GM18867 (cell line): ENCODE results near the gene CBX8.
"Not testable (repeated sequence)": the region's sequence is repeated elsewhere in the genome, so short reads cannot be mapped to it uniquely, and the experiment has no call there.

Experiments
- ATAC-seq: cut with Tn5 transposase; IDR thresholded peaks from one replicate; pipeline ENCODE4 v1.9.1; 2021; ENCODE audit warnings: mild to moderate bottlenecking, moderate library complexity; ENCODE audit not compliant: unreplicated experiment

Gene CBX8

GRCh38 chr17:79757140-79757745 is 39.6 kb downstream of the CBX8 start:
- no peak for ATAC-seq

- no peak for ATAC-seq
Observed at GRCh38 chr17:79755591-79755990, 41.3 kb downstream of the CBX8 start.

GRCh38 chr17:79754903-79755302 is 42.0 kb downstream of the CBX8 start:
- ATAC-seq: not testable (repeated sequence)

GRCh38 chr17:79754370-79754769 is 42.5 kb downstream of the CBX8 start:
- no peak for ATAC-seq

GRCh38 chr17:79752175-79752574 is 44.7 kb downstream of the CBX8 start:
- ATAC-seq: no peak

- ATAC-seq: no peak
Observed at GRCh38 chr17:79750650-79751545, 46.0 kb downstream of the CBX8 start.

GRCh38 chr17:79749958-79750357 is 46.9 kb downstream of the CBX8 start:
- no peak for ATAC-seq

GRCh38 chr17:79749156-79749815 is 47.6 kb downstream of the CBX8 start:
- ATAC-seq: no peak

GRCh38 chr17:79748295-79749099 is 48.4 kb downstream of the CBX8 start:
- no peak for ATAC-seq

GRCh38 chr17:79747508-79748294 is 49.2 kb downstream of the CBX8 start:
- ATAC-seq: no peak

GRCh38 chr17:79746889-79747507 is 49.9 kb downstream of the CBX8 start:
- no peak for ATAC-seq

GRCh38 chr17:79745641-79746105 is 51.2 kb downstream of the CBX8 start:
- no peak for ATAC-seq

GRCh38 chr17:79743614-79744013 is 53.3 kb downstream of the CBX8 start:
- ATAC-seq: no peak

- no peak for ATAC-seq
Observed at GRCh38 chr17:79742951-79743476, 53.9 kb downstream of the CBX8 start.

GRCh38 chr17:79742589-79742918 is 54.3 kb downstream of the CBX8 start:
- no peak for ATAC-seq
